GM18520 (cell line): ENCODE results near the gene EMP1.

Experiments used
- ATAC-seq: cut with Tn5 transposase; IDR thresholded peaks from one replicate; pipeline ENCODE4 v1.9.1; 2021; ENCODE audit not compliant: unreplicated experiment

Gene EMP1

GRCh38 chr12:13171921-13172859 is 24.3 kb upstream of the EMP1 start:
- ATAC-seq: no peak

GRCh38 chr12:13173012-13173932 is 23.3 kb upstream of the EMP1 start:
- ATAC-seq: peak; percentile 86

GRCh38 chr12:13175499-13175898 is 21.0 kb upstream of the EMP1 start:
- ATAC-seq: no peak

DNA sequence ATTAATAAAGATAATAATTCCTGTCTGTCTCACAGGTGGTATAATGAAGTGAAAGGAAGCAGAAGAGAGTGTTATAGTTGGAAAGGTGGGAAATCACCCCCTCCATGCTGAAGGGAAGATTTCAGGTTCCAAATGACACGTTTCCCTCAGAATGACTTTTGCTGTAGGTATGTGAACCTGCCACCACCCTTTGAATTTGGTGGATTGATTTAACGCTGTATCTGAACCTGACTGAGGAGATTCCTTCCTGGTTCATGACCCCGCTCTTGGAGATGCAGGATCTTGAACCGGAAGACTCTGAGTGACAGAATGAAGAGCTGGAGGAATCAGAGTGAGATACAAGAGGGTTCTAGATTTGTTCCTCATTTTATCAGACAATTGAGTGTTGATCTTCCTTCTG is 20.3 kb upstream of the EMP1 start:
- ATAC-seq: no peak

- no peak for ATAC-seq
These were observed 19.2 kb upstream of the EMP1 start for GRCh38 chr12:13177373-13177772.

GRCh38 chr12:13177906-13178305 is 18.6 kb upstream of the EMP1 start:
- ATAC-seq: no peak

DNA sequence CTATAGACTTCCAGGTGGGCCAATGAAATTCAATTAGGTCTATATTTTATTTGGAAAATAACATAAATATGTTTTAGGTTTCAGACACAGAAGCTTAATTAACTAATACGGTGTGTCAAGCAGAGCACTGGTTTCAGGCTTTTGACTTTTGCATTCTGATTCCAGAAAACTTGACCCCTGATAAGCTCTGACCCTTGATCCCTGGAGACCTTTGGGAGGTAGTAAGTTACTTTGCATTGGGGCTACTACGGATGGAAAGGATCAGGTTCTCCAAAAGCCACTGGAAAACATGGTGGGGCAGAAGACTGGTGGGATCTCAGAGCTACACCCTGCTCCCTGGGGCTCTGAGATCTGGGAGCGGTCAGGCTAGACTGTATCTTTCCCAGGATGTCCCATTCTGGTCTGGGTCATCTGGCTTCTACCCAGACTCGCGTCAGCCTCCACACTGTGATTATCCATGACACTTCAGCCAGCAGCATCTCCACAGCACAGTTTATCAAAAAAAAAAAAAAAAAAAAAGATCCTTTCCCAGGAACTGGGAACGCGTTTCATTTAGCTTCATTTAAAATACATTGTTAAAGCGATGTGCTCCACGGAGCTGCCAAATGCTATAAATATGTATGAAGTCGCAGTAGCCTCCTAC is 17.8 kb upstream of the EMP1 start:
- ATAC-seq: no peak

GRCh38 chr12:13179211-13180074 is 17.1 kb upstream of the EMP1 start:
- no peak for ATAC-seq

DNA sequence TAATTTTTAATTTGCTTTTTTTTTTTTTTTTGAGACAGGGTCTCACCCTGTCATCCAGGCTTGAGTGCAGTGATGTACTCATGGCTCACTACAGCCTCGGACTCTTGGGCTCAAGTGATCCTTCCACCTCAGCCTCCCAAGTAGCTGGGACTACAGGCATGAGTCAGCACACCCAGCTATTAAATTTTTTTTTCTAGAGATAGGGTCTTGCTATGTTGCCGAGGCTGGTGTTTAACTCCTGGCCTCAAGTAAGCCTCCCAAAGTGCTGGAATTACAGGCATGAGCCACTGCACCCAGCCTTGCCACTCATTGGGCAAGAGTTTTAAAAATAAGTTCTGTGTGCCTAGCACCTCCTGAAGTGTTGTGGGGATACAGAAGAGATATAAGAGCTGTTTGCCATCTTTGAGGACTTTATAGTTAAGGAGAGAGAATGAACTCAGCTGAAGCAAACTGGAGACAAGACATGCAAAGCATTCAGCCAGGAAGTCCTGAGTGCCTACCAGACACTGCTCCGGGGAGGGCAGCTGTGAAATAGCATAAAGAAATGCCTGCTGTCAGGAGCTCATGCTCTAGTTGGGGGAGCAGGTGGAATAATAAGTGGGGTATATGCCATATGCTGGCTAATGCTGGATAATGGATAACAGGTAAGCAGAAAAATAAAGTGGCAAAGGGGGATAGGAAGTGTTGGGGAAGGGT is 15.0 kb upstream of the EMP1 start:
- no peak for ATAC-seq

GRCh38 chr12:13182881-13183280 is 13.6 kb upstream of the EMP1 start:
- ATAC-seq: no peak

- no peak for ATAC-seq
These were observed 12.9 kb upstream of the EMP1 start for GRCh38 chr12:13183620-13184019.

GRCh38 chr12:13186302-13186701 is 10.2 kb upstream of the EMP1 start:
- ATAC-seq: no peak

DNA sequence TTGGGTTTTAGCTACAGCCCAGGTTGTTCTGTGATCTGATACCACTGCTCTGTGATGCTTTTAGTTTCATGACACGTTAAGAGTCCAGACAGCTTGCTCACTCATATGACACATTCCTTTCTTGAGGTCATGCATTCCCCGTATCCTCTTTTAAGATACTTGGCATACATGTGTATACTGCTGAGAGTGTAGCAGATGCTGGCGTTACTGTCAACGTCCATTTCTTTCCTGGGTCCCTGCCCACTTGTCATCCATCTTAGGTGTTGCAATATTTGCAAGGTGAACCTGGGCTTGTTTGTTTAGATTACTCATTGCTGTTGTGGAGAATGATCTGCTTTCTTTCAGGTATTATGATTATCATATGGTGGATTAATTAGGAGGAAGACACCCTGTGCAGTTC is 9.1 kb upstream of the EMP1 start:
- ATAC-seq: no peak

DNA sequence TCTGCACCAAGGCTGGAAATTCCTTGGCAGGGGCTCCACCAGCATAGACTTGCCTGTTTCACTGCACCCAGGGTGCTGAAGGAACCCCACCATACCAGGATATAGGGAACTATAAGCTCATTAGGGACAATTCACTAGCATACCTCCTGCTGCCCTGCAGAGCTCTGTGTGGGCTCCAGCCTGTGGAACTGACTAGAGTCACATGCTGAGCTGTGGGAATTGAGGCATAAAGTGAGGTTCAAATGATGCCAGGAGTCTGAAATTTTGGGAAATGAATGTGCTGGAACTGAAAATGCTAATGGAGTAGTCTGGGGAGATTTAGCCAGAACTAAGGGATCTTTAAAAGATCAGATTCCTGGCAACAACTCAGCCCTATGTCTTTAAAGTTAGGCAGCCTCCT is 7.3 kb upstream of the EMP1 start:
- ATAC-seq: no peak

DNA sequence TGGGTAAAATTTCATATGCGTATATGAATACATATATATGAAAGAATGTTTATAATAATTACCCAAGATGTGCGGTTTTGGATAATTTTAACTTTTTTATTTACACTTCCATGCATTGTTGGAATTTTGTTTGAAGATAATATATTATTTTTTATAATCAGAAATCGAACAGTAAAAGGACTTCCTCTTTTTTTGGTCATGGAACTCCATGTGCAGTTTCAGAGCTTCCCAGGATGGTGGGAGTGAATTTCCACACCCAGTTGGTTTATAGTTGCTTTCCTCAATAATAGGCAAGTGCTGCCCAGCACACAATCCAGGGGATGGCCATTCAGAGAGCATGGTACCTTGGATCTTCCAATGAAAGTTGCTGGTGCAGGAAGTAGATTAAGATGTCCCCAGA is 6.3 kb upstream of the EMP1 start:
- no peak for ATAC-seq

- no peak for ATAC-seq
These were observed 3.8 kb upstream of the EMP1 start for GRCh38 chr12:13192719-13193118.

- ATAC-seq: no peak
These were observed 2.9 kb upstream of the EMP1 start for GRCh38 chr12:13193505-13194231.

GRCh38 chr12:13194401-13195110 is 2.0 kb upstream of the EMP1 start:
- no peak for ATAC-seq

GRCh38 chr12:13195250-13195649 is 1.3 kb upstream of the EMP1 start:
- ATAC-seq: no peak
